Activated CD4-positive, alpha-beta T cell treated with anti-CD3 and anti-CD28 coated beads, Interleukin-2, amount 10 ng/mL, durations not matched to agents 24 days and 14 days (primary cell): ENCODE measurements around the gene JAG1. TPM values are rescaled to one million over a fixed set of nuclear protein-coding genes. Genes with fewer than 3 reads are reported as not detected.

Source experiments
- DNase-seq: peaks from one replicate; pipeline ENCODE4 v3.0.0; 2022
- H3K27ac Mint-ChIP-seq: one replicate; pipeline ENCODE4 v1.8.0; 2022; ENCODE audit warnings: mild to moderate bottlenecking, mixed read lengths
- H3K27me3 Mint-ChIP-seq: one replicate; pipeline ENCODE4 v1.8.0; 2022; ENCODE audit warnings: mixed read lengths
- H3K36me3 Mint-ChIP-seq: one replicate; pipeline ENCODE4 v1.8.0; 2022; ENCODE audit warnings: low read depth, mild to moderate bottlenecking, mixed read lengths
- H3K4me1 Mint-ChIP-seq: one replicate; pipeline ENCODE4 v1.8.0; 2021; ENCODE audit warnings: mixed read lengths
- H3K4me3 Mint-ChIP-seq: one replicate; pipeline ENCODE4 v1.8.0; 2022; ENCODE audit warnings: mild to moderate bottlenecking, moderate library complexity, mixed read lengths
- H3K9me3 Mint-ChIP-seq: one replicate; pipeline ENCODE4 v1.8.0; 2021; ENCODE audit warnings: mixed read lengths
- intact Hi-C: fragments of 100-400 bp; cut with micrococcal nuclease; formaldehyde crosslinking; loops from one replicate; pipeline ENCODE4 v1.15.1; 2023
- total RNA-seq: library from RNA; stranded (reverse); gene quantifications from 2 replicates; pipeline ENCODE4 v1.2.3, GENCODE V29; 2022

JAG1 gene
- total RNA-seq, 1 donor from 2014 or later = 1.1 TPM

DNA sequence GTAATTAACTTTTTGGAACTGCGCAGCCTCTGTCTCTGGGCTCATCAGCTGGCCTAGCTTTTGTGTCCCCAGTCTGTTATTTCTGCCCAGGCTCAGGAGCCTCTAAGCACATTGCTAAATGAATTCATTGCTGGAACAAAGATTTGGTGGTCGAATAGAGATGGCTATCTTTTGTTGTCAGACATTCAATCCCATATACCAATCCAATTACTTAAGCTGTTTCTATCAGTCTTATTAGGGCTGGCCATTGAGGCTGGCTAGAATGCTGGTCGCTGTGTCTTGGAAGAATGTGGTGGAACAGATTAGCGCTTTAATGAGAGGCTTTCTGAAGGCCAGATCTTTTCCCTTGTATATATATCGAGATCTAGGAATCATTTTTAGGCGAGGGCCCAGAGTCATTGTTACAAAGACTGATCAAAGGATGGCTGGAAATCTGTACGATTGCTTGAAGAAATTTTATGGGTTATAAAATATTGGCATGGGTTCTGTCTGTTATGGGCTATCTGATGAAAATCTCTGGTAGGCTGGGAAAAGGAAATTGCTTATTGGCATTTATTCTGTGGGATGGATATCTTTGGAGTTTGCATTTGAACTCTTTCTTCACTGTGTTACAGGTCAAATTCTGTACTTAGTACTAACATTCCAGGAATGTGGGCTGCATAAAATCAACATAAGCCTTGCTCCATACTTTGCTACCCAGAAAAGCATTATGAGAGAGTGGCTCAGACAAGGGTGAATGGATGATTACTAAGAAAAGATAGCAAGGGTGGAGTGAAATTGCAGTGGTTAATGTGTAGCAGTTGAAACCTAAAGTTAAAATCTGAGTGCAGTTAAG is 34.8 kb upstream of the JAG1 start:
- intact Hi-C loops = no loop called here
- H3K36me3 Mint-ChIP-seq = no peaks in the 10 kb centered on the region

GRCh38 chr20:10707791-10708190 is 34.0 kb upstream of the JAG1 start:
- intact Hi-C loops = no loop called here

More for the DNA sequence above, 34.8 kb upstream of the JAG1 start:
- Mint-ChIP-seq H3K27me3 (no peaks in the 10 kb centered on the region), H3K4me1 (no peaks in the 10 kb centered on the region), H3K4me3 (no peak overlapping the region), H3K27ac (no peak overlapping the region), H3K9me3 (no peaks in the 10 kb centered on the region)
- no peak for DNase-seq

GRCh38 chr20:10707068-10707467 is 33.3 kb upstream of the JAG1 start:
- no peaks in the 10 kb centered on the region for H3K9me3 Mint-ChIP-seq
- no peak for DNase-seq
- H3K27ac Mint-ChIP-seq = no peak overlapping the region
- intact Hi-C loops = no loop called here
- H3K27me3 Mint-ChIP-seq = no peaks in the 10 kb centered on the region
- no peaks in the 10 kb centered on the region for H3K36me3 Mint-ChIP-seq
- no peaks in the 10 kb centered on the region for H3K4me1 Mint-ChIP-seq
- H3K4me3 Mint-ChIP-seq = no peak overlapping the region

More at GRCh38 chr20:10707791-10708190, 34.0 kb upstream of the JAG1 start:
- no peaks in the 10 kb centered on the region for H3K9me3 Mint-ChIP-seq
- no peak overlapping the region for H3K27ac Mint-ChIP-seq
- H3K36me3 Mint-ChIP-seq = no peaks in the 10 kb centered on the region
- DNase-seq = no peak
- H3K4me1 Mint-ChIP-seq = no peaks in the 10 kb centered on the region
- no peak overlapping the region for H3K4me3 Mint-ChIP-seq
- no peaks in the 10 kb centered on the region for H3K27me3 Mint-ChIP-seq

DNA sequence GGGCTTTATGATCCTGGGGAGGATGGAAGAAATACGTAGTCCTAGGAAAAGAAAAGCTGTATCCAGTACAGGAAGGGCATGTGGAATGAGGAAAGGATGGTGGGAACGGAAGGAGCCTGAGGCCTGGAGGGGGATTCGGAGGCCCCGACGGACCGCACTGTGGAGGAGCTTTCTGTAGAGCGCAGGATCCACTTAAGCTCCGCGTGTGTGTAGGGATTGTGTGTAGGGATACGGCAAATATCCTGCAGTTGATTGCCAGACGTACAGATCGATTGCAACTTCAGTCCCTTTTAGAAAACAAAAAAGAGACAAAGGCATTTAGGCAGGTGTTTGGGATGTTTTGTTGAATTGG is 32.6 kb upstream of the JAG1 start:
- Mint-ChIP-seq H3K27me3 (no peaks in the 10 kb centered on the region), H3K4me1 (no peaks in the 10 kb centered on the region), H3K36me3 (no peaks in the 10 kb centered on the region), H3K4me3 (no peak overlapping the region), H3K27ac (no peak overlapping the region), H3K9me3 (no peaks in the 10 kb centered on the region)
- DNase-seq = no peak
- intact Hi-C loops = no loop called here

- no peaks in the 10 kb centered on the region for H3K36me3 Mint-ChIP-seq
- H3K27me3 Mint-ChIP-seq = no peaks in the 10 kb centered on the region
- H3K9me3 Mint-ChIP-seq = no peaks in the 10 kb centered on the region
- no peaks in the 10 kb centered on the region for H3K4me1 Mint-ChIP-seq
- intact Hi-C loops = no loop called here
- H3K27ac Mint-ChIP-seq = no peak overlapping the region
- no peak overlapping the region for H3K4me3 Mint-ChIP-seq
- no peak for DNase-seq
Measured at GRCh38 chr20:10705801-10706459, 32.1 kb upstream of the JAG1 start.

GRCh38 chr20:10701607-10702006 is 27.8 kb upstream of the JAG1 start:
- H3K27ac Mint-ChIP-seq = no peak overlapping the region
- intact Hi-C loops = no loop called here
- no peaks in the 10 kb centered on the region for H3K4me1 Mint-ChIP-seq
- H3K4me3 Mint-ChIP-seq = no peak overlapping the region
- peaks cover 4% of the 10 kb centered on the region for H3K9me3 Mint-ChIP-seq
- no peak for DNase-seq
- no peaks in the 10 kb centered on the region for H3K36me3 Mint-ChIP-seq
- no peaks in the 10 kb centered on the region for H3K27me3 Mint-ChIP-seq

DNA sequence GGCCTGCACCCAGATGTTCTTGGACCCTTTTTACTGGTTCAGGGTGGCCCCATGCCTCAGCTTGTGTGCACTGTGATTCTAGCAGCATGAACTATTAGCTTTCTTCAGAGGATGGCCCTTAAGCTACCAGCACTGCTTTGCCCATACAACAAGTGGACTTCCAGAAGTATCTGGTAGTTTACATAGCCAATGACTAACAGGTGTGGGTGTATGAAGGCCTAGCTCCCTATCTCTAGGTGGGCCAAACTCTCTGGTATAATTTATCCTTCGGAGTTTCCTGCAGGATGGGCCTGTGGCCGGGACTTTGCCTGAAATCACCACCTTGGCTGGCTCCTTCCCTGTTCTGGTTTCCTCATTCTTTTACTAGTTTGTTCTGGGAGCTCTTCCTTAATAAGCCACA is 26.1 kb upstream of the JAG1 start:
- no peak for DNase-seq
- intact Hi-C loops = no loop called here
- Mint-ChIP-seq H3K27ac (no peak overlapping the region), H3K27me3 (no peaks in the 10 kb centered on the region), H3K4me3 (no peak overlapping the region), H3K9me3 (peaks cover 4% of the 10 kb centered on the region), H3K36me3 (no peaks in the 10 kb centered on the region), H3K4me1 (no peaks in the 10 kb centered on the region)

DNA sequence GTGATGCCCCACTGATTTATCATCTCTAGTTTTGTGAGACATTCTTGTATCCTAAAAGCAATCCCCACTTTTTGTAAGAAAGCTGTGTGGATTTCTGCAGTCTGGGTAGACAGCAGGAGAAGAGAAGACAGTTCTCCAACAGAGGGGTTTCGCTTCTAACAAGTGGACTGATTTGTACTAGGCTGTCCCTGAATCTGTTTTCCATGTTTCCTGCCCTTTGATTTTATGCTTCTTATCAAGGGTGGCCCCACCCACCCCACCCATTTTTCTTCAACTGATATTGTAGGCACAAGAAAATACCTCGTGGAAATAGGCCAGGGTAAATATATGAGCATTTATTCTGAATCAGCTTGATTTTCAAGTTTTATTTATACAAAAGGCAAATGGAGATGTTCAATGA is 25.7 kb upstream of the JAG1 start:
- no peak overlapping the region for H3K27ac Mint-ChIP-seq
- DNase-seq = no peak
- H3K9me3 Mint-ChIP-seq = peaks cover 4% of the 10 kb centered on the region
- no peaks in the 10 kb centered on the region for H3K27me3 Mint-ChIP-seq
- intact Hi-C loops = no loop called here
- H3K36me3 Mint-ChIP-seq = no peaks in the 10 kb centered on the region
- no peak overlapping the region for H3K4me3 Mint-ChIP-seq
- no peaks in the 10 kb centered on the region for H3K4me1 Mint-ChIP-seq

DNA sequence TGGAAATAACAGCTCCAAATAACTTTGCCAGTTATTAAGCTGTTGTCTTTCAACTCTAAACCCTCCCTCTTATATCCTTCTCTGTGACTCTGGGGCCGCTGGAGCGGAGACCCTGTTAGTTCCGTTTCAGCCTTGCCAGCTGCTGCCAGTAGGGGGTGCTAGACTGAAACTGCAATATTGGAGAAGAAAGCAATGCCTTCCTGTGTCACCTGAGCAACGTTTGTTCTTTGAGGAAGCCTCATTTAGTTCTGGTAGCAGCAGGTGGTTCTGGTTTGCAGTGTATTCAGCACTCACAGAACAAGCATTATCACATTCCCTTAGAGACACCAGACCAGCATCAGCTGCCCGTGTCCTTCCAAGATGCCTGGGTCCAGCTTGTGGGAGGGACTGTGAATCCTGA is 22.9 kb upstream of the JAG1 start:
- Mint-ChIP-seq H3K27me3 (no peaks in the 10 kb centered on the region), H3K4me3 (no peak overlapping the region), H3K4me1 (no peaks in the 10 kb centered on the region), H3K36me3 (no peaks in the 10 kb centered on the region), H3K27ac (no peak overlapping the region), H3K9me3 (peaks cover 4% of the 10 kb centered on the region)
- intact Hi-C loops = no loop called here
- peak; percentile 60 for DNase-seq

GRCh38 chr20:10689385-10689784 is 15.6 kb upstream of the JAG1 start:
- Mint-ChIP-seq H3K4me1 (no peaks in the 10 kb centered on the region), H3K27me3 (peaks cover 18% of the 10 kb centered on the region), H3K4me3 (no peak overlapping the region), H3K36me3 (no peaks in the 10 kb centered on the region), H3K9me3 (no peaks in the 10 kb centered on the region), H3K27ac (no peak overlapping the region)
- intact Hi-C loops = no loop called here
- DNase-seq = no peak

DNA sequence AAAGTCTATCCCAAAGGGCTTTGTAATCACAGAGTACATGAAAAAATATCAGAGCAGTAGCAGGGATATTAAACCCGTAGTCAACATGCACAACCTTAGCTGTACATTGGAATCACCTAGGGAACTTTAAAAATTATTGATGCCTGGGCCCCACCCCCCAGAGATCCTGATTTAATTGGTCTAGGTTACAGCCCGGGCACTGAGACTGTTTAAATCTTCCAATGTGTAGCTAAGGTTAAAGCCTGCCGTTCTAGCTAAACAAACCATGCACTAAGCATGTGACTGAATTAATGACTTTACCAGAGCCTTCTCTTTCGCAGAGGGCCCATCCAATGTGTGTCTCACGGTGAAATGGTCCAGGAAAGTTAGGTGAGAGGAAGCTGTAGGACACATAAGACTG is 14.1 kb upstream of the JAG1 start:
- H3K36me3 Mint-ChIP-seq = no peaks in the 10 kb centered on the region
- H3K27ac Mint-ChIP-seq = no peak overlapping the region

DNA sequence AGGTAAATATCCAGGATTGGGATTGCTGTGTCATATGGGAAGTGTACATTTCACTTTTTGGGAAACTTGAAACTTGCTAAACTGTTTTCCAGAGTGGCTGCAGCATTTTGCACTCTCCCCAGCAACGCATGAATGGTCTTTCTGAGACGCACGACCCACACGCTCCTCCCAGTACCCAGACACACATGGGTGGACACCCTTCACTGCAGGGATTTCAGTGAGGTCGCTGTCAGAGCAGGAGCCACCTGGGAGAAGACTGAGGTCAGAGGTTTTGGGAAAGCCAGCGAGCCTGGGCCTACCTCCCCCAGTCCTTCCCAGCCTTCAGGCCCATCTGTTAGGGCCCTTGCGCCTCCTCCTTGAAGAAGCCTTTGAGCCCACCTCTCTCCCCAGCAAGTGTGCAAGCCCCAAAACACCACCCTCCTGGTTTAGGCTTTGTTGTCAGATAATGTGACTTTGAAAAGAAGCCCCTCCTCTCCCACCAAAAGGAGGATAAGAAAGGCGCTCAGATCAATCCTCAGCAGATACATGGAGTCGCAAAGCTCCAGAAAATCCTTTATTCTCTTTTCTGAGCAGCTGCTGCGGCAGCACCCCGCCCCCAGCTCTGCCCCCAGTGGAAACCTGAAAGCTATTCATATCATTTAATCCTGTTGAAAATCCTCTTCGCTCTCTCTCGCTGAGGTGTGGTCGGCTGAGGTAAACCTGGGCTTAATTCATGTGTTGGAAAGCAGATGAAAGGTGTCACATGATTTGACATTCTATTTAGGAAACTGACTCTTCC is 12.7 kb upstream of the JAG1 start:
- DNase-seq = no peak
- H3K4me1 Mint-ChIP-seq = no peaks in the 10 kb centered on the region
- H3K4me3 Mint-ChIP-seq = no peak overlapping the region
- no peak overlapping the region for H3K27ac Mint-ChIP-seq
- intact Hi-C loops = no loop called here
- peaks cover 24% of the 10 kb centered on the region for H3K27me3 Mint-ChIP-seq
- H3K9me3 Mint-ChIP-seq = no peaks in the 10 kb centered on the region
- H3K36me3 Mint-ChIP-seq = no peaks in the 10 kb centered on the region

More for the DNA sequence above, 14.1 kb upstream of the JAG1 start:
- DNase-seq = no peak
- Mint-ChIP-seq H3K4me1 (no peaks in the 10 kb centered on the region), H3K4me3 (no peak overlapping the region), H3K27me3 (peaks cover 19% of the 10 kb centered on the region), H3K9me3 (no peaks in the 10 kb centered on the region)
- intact Hi-C loops = no loop called here

DNA sequence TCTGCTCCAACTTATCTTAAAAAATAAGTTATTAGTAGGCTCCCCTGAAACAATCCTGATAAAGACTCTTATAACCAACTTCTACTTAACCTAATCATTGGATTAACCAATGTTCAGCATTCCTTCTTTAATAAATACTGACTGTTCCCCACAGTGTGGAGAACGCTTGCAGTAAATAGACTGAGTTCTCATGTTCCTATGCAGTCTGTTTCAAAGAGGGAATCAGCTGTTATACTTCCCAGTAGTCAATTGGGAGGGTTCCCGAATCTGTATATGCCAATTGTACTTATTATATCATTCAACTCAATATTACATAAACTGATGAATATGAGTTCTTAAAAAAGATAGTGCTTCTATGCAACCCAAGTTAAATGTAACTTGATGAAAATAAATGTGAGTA is 9.7 kb upstream of the JAG1 start:
- Mint-ChIP-seq H3K4me3 (no peak overlapping the region), H3K27me3 (peaks cover 27% of the 10 kb centered on the region)

DNA sequence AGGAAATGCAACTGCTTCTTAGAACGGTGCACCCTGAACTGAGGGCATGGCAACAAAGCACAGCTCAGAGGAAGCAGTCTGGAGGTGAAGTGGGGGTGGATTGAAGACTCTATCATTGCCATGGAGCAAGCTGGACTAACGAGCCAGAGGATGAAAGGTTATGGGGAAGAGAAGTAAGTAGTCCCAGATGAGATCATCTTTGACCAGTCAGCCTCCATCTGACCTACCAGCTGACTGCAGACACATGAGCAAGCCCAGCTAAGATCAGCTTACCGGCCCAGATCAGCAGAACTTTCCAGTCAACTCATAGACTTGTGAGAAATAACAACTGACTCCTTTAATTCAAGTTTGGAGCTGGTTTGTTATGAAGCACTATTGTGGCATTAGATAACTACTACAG is 9.1 kb upstream of the JAG1 start:
- no peaks in the 10 kb centered on the region for H3K36me3 Mint-ChIP-seq
- no peak overlapping the region for H3K4me3 Mint-ChIP-seq
- no peaks in the 10 kb centered on the region for H3K4me1 Mint-ChIP-seq
- no peak overlapping the region for H3K27ac Mint-ChIP-seq
- H3K9me3 Mint-ChIP-seq = no peaks in the 10 kb centered on the region
- H3K27me3 Mint-ChIP-seq = peaks cover 27% of the 10 kb centered on the region
- intact Hi-C loops = no loop called here
- no peak for DNase-seq

More for the DNA sequence above, 9.7 kb upstream of the JAG1 start:
- no peaks in the 10 kb centered on the region for H3K4me1 Mint-ChIP-seq
- H3K27ac Mint-ChIP-seq = no peak overlapping the region
- H3K9me3 Mint-ChIP-seq = no peaks in the 10 kb centered on the region
- H3K36me3 Mint-ChIP-seq = no peaks in the 10 kb centered on the region
- no peak for DNase-seq
- intact Hi-C loops = no loop called here
